Measurements from ENCODE around the gene PHLDB1. TPM values are rescaled to one million over a fixed set of nuclear protein-coding genes. Genes with fewer than 3 reads are reported as not detected.
"Not testable (repeated sequence)": the region's sequence is repeated elsewhere in the genome, so short reads cannot be mapped to it uniquely, and the experiment has no call there.

PHLDB1 gene
- total RNA-seq, 2 donors from 2014 or later = 206 to 377 TPM

- H3K27ac ChIP-seq = no peak overlapping the region
- peaks cover 50% of the 10 kb centered on the region for H3K36me3 ChIP-seq
- H3K4me3 ChIP-seq = no peak overlapping the region
- no peaks in the 10 kb centered on the region for H3K27me3 ChIP-seq (replicated peaks; ENCODE audit: insufficient read depth)
- ATAC-seq (ENCODE audit: insufficient number of reproducible peaks, low FRiP score, low read depth) = no peak
- TF ChIP-seq, protein P1, sequence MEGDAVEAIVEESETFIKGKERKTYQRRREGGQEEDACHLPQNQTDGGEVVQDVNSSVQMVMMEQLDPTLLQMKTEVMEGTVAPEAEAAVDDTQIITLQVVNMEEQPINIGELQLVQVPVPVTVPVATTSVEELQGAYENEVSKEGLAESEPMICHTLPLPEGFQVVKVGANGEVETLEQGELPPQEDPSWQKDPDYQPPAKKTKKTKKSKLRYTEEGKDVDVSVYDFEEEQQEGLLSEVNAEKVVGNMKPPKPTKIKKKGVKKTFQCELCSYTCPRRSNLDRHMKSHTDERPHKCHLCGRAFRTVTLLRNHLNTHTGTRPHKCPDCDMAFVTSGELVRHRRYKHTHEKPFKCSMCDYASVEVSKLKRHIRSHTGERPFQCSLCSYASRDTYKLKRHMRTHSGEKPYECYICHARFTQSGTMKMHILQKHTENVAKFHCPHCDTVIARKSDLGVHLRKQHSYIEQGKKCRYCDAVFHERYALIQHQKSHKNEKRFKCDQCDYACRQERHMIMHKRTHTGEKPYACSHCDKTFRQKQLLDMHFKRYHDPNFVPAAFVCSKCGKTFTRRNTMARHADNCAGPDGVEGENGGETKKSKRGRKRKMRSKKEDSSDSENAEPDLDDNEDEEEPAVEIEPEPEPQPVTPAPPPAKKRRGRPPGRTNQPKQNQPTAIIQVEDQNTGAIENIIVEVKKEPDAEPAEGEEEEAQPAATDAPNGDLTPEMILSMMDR (IDR thresholded peaks at IDR 0.05) = no peak
- no peaks in the 10 kb centered on the region for H3K9me3 ChIP-seq
- peaks cover 24 to 29% of the 10 kb centered on the region in 2 donors for H3K4me1 ChIP-seq (ENCODE audit: control insufficient read depth in 1 of 2, low read depth in 2 of 2)
- no peak for DNase-seq (ENCODE audit: low spot score)
These were observed 9.9 kb upstream of the PHLDB1 start for GRCh38 chr11:118597556-118597955.

DNA sequence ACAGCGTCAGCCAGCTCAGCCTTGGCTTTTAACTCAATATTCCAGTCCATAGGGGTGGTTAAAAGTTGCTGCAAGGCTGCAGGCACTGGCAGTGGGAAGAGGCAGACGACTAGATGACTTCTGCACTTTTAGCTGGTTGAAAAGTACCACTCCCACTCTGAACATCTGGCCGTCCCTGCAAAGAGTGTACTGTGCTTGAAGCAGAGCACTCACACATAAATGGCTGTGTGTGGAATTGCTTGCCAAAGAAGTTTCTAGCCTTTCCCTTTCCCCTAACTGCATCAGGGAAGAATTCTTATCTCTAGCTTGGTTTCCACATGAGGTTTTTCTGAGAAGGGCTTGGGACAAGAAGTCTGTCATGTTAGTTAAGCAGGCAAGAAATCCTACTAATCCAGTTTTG, 5.1 kb upstream of the PHLDB1 start:
- H3K4me1 ChIP-seq (ENCODE audit: control insufficient read depth in 1 of 2, low read depth in 2 of 2) = peaks cover 14 to 27% of the 10 kb centered on the region in 2 donors
- H3K27me3 ChIP-seq (replicated peaks; ENCODE audit: insufficient read depth) = no peaks in the 10 kb centered on the region
- DNase-seq (ENCODE audit: low spot score) (no peak), ATAC-seq (ENCODE audit: insufficient number of reproducible peaks, low FRiP score, low read depth) (no peak)
- peak overlapping the region in 1 of 2 donors; percentile 3 for H3K27ac ChIP-seq
- H3K9me3 ChIP-seq = no peaks in the 10 kb centered on the region
- H3K36me3 ChIP-seq = peaks cover 41% of the 10 kb centered on the region
- no peak overlapping the region for H3K4me3 ChIP-seq
- TF ChIP-seq, protein P1 (IDR thresholded peaks at IDR 0.05) = no peak

GRCh38 chr11:118603709-118604108, 3.7 kb upstream of the PHLDB1 start:
- not testable (repeated sequence) for H3K27me3 ChIP-seq (replicated peaks; ENCODE audit: insufficient read depth); H3K4me3 ChIP-seq; H3K9me3 ChIP-seq; ATAC-seq (ENCODE audit: insufficient number of reproducible peaks, low FRiP score, low read depth); DNase-seq (ENCODE audit: low spot score)
- H3K36me3 ChIP-seq = peaks cover 35% of the 10 kb centered on the region
- peaks cover 14 to 29% of the 10 kb centered on the region in 2 donors for H3K4me1 ChIP-seq (ENCODE audit: control insufficient read depth in 1 of 2, low read depth in 2 of 2)
- H3K27ac ChIP-seq = peak overlapping the region in 1 of 2 donors; percentile 84

GRCh38 chr11:118604566-118604965, 2.8 kb upstream of the PHLDB1 start:
- ATAC-seq (ENCODE audit: insufficient number of reproducible peaks, low FRiP score, low read depth) = no peak
- H3K4me1 ChIP-seq (ENCODE audit: control insufficient read depth in 1 of 2, low read depth in 2 of 2) = peaks cover 14 to 37% of the 10 kb centered on the region in 2 donors
- TF ChIP-seq, protein P1 (IDR thresholded peaks at IDR 0.05) = no peak
- no peaks in the 10 kb centered on the region for H3K9me3 ChIP-seq
- H3K27ac ChIP-seq = peak overlapping the region; percentile 84
- H3K4me3 ChIP-seq = no peak overlapping the region
- H3K36me3 ChIP-seq = peaks cover 27% of the 10 kb centered on the region
- no peak for DNase-seq (ENCODE audit: low spot score)
- no peaks in the 10 kb centered on the region for H3K27me3 ChIP-seq (replicated peaks; ENCODE audit: insufficient read depth)

GRCh38 chr11:118605116-118605867, 2.1 kb upstream of the PHLDB1 start:
- H3K9me3 ChIP-seq = no peaks in the 10 kb centered on the region
- H3K27me3 ChIP-seq (replicated peaks; ENCODE audit: insufficient read depth) = no peaks in the 10 kb centered on the region
- TF ChIP-seq, protein P1 (IDR thresholded peaks at IDR 0.05) = no peak
- H3K4me3 ChIP-seq = no peak overlapping the region
- H3K4me1 ChIP-seq (ENCODE audit: control insufficient read depth in 1 of 2, low read depth in 2 of 2) = peaks cover 16 to 45% of the 10 kb centered on the region in 2 donors
- ATAC-seq (ENCODE audit: insufficient number of reproducible peaks, low FRiP score, low read depth) = peak; percentile 42
- DNase-seq (ENCODE audit: low spot score) = no peak
- H3K27ac ChIP-seq = peak overlapping the region; percentile 84
- peaks cover 20% of the 10 kb centered on the region for H3K36me3 ChIP-seq
